ENCODE results near the gene WDFY4. TPM values are rescaled to one million over a fixed set of nuclear protein-coding genes. Genes with fewer than 3 reads are reported as not detected.
A peak's percentile ranks its signal among the peaks of the same experiment; 100 is the strongest.

The WDFY4 gene
- total RNA-seq, 3 donors from 2014 or later, result 2.3 to 7.0 (median 5.8) TPM

DNA sequence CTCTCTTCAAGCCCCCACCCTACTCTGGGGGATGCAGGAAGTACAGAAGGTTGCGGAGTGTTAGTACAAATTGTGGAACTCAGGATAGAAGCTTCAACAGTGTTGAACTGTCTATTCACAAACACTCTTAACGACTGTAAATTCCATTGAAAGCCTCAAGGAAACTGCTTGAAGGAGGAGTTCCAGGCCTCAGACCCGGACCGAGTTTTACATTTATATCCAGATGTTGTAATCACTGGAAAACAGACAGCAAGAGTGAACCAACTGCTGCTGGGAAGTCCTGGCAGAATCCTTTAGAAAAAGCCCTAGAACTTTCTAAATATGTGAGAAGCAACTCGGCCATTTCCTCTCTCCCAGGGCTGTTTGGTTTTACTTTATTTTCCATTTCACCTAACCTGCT, 339.1 kb downstream of the WDFY4 start:
- Histone ChIP-seq H3K27me3 (no peaks in the 10 kb centered on the region), H3K4me1 (peaks cover 0 to 6% of the 10 kb centered on the region in 2 donors), H3K4me3 (no peak overlapping the region), H3K36me3 (no peaks in the 10 kb centered on the region), H3K27ac (peak overlapping the region; percentile 40 to 85), H3K9me3 (no peaks in the 10 kb centered on the region)
- intact Hi-C loops (cut with DNase I; ENCODE audit: low total_unique reads), result no loop called here
- TF ChIP-seq POLR2A (IDR thresholded peaks at IDR 0.05), result no peak
- no peak for TF ChIP-seq POLR2AphosphoS5 (IDR thresholded peaks at IDR 0.05)
- TF ChIP-seq, protein P1, sequence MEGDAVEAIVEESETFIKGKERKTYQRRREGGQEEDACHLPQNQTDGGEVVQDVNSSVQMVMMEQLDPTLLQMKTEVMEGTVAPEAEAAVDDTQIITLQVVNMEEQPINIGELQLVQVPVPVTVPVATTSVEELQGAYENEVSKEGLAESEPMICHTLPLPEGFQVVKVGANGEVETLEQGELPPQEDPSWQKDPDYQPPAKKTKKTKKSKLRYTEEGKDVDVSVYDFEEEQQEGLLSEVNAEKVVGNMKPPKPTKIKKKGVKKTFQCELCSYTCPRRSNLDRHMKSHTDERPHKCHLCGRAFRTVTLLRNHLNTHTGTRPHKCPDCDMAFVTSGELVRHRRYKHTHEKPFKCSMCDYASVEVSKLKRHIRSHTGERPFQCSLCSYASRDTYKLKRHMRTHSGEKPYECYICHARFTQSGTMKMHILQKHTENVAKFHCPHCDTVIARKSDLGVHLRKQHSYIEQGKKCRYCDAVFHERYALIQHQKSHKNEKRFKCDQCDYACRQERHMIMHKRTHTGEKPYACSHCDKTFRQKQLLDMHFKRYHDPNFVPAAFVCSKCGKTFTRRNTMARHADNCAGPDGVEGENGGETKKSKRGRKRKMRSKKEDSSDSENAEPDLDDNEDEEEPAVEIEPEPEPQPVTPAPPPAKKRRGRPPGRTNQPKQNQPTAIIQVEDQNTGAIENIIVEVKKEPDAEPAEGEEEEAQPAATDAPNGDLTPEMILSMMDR (IDR thresholded peaks at IDR 0.05), result no peak
- no peak for DNase-seq (ENCODE audit: low spot score in 2 of 2)

- no peak for DNase-seq (ENCODE audit: low spot score in 2 of 2)
- Histone ChIP-seq H3K4me1 (peaks cover 0 to 6% of the 10 kb centered on the region in 2 donors), H3K27me3 (no peaks in the 10 kb centered on the region), H3K36me3 (no peaks in the 10 kb centered on the region), H3K9me3 (no peaks in the 10 kb centered on the region), H3K27ac (peak overlapping the region; percentile 40 to 85), H3K4me3 (no peak overlapping the region)
- no peak for TF ChIP-seq POLR2AphosphoS5 (IDR thresholded peaks at IDR 0.05)
- no peak for TF ChIP-seq POLR2A (IDR thresholded peaks at IDR 0.05)
- TF ChIP-seq, protein P1 (IDR thresholded peaks at IDR 0.05), result no peak
- intact Hi-C loops (cut with DNase I; ENCODE audit: low total_unique reads), result no loop called here
These were observed 339.8 kb downstream of the WDFY4 start for GRCh38 chr10:49024484-49024883.

GRCh38 chr10:49025347-49025983, 340.8 kb downstream of the WDFY4 start:
- peaks cover 0 to 6% of the 10 kb centered on the region in 2 donors for H3K4me1 ChIP-seq
- TF ChIP-seq POLR2A (IDR thresholded peaks at IDR 0.05) (no peak), POLR2AphosphoS5 (IDR thresholded peaks at IDR 0.05) (no peak)
- TF ChIP-seq, protein P1 (IDR thresholded peaks at IDR 0.05), result no peak
- no peaks in the 10 kb centered on the region for H3K9me3 ChIP-seq
- no peak for DNase-seq (ENCODE audit: low spot score in 2 of 2)
- no peak overlapping the region for H3K4me3 ChIP-seq
- peak overlapping the region in 1 of 2 donors; percentile 85 for H3K27ac ChIP-seq
- H3K27me3 ChIP-seq, result no peaks in the 10 kb centered on the region
- intact Hi-C loops (cut with DNase I; ENCODE audit: low total_unique reads), result no loop called here
- H3K36me3 ChIP-seq, result no peaks in the 10 kb centered on the region

DNA sequence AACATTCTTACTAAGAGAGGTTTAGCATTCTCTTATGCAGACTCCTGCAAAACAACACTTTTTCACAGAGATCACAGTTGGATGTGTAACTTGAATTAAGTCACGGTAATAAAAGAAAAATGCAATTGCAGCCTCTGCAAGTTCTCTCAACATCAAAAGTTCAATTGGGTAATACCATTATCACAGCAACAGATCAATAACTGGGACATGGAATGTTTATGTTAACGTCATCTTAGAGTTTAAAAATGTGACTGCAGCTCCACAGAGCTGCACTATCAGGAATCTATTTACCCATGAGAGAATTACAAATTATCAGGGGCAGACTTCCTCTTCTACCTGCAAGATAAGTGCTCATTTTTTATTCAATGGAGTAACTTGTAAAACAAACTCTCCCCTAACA, 344.0 kb downstream of the WDFY4 start:
- Histone ChIP-seq H3K9me3 (no peaks in the 10 kb centered on the region), H3K4me3 (no peak overlapping the region), H3K27ac (no peak overlapping the region), H3K27me3 (no peaks in the 10 kb centered on the region), H3K4me1 (no peaks in the 10 kb centered on the region), H3K36me3 (no peaks in the 10 kb centered on the region)
- TF ChIP-seq, protein P1 (IDR thresholded peaks at IDR 0.05), result no peak
- TF ChIP-seq POLR2AphosphoS5 (IDR thresholded peaks at IDR 0.05) (no peak), POLR2A (IDR thresholded peaks at IDR 0.05) (no peak)
- no peak for DNase-seq (ENCODE audit: low spot score in 2 of 2)
- intact Hi-C loops (cut with DNase I; ENCODE audit: low total_unique reads), result no loop called here

DNA sequence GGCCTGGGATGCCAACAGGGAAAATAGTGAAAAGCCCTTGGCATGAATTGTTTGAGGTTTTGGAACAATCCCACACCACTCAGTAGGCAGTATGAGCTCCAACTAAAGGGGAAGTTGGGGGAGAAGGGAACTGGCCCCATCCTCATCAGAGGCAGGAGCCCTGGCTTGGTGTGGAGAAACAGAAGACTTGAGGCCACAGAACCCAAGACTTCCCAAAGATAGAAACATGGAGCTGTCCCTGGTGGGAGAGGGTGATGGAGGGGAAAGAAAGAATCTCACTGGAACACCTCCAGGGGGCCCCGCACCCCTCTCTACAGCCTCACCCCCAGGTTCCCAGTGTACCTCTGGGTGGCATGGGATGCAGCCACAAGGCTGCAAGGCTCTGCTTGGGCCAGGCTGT, 345.0 kb downstream of the WDFY4 start:
- no peaks in the 10 kb centered on the region for H3K9me3 ChIP-seq

More for the DNA sequence above, 345.0 kb downstream of the WDFY4 start:
- no peaks in the 10 kb centered on the region for H3K4me1 ChIP-seq
- H3K36me3 ChIP-seq, result no peaks in the 10 kb centered on the region
- no peak for DNase-seq (ENCODE audit: low spot score in 2 of 2)
- no peak overlapping the region for H3K4me3 ChIP-seq
- no peaks in the 10 kb centered on the region for H3K27me3 ChIP-seq
- H3K27ac ChIP-seq, result no peak overlapping the region
- intact Hi-C loops (cut with DNase I; ENCODE audit: low total_unique reads), result no loop called here
- TF ChIP-seq, protein P1 (IDR thresholded peaks at IDR 0.05), result no peak
- TF ChIP-seq POLR2A (IDR thresholded peaks at IDR 0.05) (no peak), POLR2AphosphoS5 (IDR thresholded peaks at IDR 0.05) (no peak)

Other genes with a start within 250 kb of the WDFY4 start
- 1 to 10 TPM; 2.6 to 8.2 (median 4.8) TPM for gene ARHGAP22, start 79.8 kb upstream of the WDFY4 start, total RNA-seq

Measured in breast epithelium (tissue), 4 donors.